Cerebellar nuclear complex (tissue), 1 donor: Measurements from ENCODE around the gene ZSCAN10.

Experiments
- DNase-seq, 2 experiments: peaks; one replicate each; lab custom pipeline; 2025; lab: John Stamatoyannopoulos, UW

ZSCAN10 gene

DNA sequence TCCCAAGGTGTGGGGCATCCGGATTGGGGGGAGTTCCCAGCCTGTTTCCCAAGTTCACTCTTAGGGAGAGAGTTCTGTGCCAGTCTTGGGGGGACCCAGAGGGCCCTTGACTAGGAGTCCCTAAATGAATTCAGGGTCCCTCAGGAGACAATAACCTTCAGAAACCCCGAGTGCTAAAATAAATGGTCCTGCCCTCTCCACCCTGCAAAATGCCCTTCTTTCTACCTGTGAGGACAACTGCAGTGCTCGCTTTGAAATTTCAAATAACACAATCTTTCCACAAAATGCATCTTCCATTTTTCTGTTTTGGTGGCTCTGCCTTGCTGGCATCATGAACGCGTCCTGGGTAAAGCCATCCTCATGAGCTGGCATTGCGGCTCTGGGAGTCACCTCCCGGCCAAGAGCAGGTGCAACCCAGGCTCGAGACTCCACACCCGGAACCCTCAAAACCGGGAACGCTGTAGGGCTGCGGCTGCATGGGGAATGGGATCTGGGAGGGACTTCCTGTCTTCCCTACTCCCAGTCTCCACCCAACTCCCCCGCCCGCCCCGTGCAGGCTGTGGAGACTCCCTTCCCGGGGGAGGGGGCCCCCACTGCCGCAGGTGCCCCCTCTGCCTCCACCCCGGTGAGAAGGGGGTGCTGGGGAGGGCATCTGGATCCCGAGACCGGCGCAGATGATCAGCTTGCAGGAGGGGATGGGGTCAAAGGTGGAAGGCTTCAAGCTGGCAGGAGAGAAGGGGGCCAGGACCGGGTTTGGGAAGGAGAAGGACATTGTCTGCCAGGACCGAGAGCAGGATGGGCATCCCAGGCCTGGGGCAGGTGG, 13.2 kb upstream of the ZSCAN10 start, which contains the start of gene ZNF205:
ZNF205 (plus strand) TSS at position 529 of the 823 bp plus-strand sequence. CDS start 845 bp downstream, outside the sequence.
- DNase-seq: peak in 1 of 2 experiments; percentile 71

GRCh38 chr16:3106205-3106928, 7.3 kb upstream of the ZSCAN10 start:
- peak; percentile 65 to 84 for DNase-seq

DNA sequence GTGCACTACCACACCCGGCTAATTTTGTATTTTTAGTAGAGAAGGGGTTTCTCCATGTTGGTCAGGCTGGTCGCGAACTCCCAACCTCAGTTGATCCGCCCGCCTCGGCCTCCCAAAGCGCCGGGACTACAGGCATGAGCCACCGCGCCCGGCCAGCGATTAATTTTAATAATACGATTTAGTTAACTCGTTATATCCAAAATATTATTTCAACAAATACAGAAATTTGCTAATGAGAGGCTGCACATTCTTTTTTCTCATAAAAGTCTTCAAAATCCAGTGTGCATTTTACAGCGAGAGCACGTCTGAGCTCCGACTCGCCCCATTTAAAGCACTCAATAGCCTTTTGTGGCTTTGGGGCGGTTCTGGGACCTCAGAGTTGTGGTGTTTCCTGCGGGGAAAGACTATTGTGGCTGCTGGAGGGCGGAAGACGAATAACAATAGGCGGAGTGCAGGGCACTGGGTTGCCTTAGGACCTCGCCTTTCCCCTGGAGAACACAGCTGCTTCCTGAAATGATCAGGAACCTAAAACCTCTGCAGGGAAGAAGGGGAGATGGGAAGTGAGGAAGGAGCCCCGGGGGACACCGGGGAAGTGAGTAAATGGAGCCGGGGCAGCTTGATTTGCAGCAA, 2.9 kb upstream of the ZSCAN10 start:
- DNase-seq: no peak

DNA sequence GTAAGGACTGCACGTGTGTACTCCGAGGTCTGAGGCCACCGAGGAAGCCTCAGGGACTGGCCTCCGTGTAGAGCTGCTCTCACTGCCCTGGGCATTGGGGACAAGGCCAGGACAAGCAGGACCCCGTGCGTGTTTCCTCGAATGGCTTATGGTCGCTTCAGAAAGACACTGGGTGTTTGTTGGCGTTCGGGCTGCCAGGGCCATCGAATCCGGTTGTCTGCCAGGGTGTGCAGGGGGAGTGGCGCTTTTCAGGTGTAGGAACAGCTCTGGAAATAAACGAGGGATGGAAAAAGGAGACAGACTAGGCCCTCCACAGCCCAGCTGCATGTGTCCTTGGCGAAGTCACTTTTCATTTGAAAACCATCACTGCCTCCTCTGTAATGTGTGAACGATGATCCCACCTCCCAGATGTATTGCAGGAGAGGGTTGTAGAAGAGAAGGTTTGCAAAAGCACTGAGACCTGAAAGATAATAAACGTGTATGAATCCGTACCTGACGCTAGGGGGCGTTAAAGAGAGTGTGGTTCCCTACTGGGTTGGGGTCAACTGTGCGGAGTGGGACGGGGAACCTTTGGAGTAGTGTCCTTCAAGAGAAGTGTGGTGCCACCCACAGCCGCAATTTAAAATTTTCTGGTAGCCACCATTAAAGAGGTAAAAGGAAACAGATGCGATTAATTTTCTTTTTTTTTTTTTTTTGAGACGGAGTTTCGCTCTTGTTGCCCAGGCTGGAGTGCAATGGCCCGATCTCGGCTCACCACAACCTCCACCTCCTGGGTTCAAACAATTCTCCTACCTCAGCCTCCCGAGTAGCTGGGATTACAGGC, 2.1 kb upstream of the ZSCAN10 start:
- DNase-seq: no peak

DNA sequence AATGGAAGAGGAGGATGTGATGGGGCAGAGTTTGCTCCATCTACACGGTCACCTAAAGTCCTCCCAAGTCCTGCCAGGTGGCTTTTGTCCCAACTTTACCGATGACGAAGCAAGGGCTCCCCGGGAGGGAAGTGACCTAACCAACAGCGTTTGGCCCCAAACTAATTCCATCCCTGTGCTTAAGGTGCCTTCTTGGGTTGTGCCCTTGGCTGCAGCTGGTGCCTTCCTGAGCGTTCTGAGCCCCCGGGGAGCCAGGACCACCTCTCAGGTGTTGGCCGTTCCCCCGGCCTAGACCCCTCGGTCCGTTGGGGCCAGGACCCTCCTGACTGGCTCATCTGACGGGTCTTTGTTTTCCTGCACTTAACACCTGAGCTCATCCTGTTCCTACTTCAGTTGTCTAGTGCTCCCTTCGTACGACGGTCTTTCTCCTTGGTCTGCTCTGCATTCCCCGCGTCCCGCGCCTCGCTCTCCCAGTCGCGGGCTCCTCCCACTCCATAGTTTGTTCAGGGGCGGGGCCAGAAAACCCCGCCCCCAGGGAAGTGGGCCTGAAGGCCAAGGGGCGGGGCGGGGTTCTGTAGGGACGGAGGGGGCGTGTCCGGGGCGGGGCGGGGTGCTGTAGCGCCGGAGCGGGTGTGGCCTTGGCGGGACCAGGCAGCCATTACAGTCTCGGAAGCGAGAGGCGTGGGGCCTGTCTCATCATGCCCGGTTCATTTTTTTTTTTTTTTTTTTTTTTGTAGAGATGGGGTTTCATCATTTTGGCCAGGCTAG, 822 bp upstream of the ZSCAN10 start:
- DNase-seq: no peak

DNA sequence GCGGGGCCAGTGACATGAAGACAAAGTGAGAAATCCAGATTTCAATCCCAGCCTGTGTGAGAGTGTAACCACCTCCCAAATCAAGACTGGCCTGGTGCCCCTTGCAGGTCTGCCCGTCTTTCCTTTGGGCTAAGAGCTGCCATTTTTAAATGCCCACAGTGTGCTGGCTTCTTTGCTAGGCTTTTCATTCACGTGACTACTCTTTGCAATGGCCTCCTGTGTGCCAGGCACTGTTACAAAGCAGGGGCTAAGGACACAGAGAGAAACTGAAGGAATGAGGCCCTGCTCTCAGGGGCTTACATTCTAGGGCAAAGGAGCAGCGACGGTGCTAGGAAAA, 269 bp upstream of the ZSCAN10 start:
- no peak for DNase-seq

GRCh38 chr16:3097266-3097665, 1.8 kb downstream of the ZSCAN10 start:
- no peak for DNase-seq

DNA sequence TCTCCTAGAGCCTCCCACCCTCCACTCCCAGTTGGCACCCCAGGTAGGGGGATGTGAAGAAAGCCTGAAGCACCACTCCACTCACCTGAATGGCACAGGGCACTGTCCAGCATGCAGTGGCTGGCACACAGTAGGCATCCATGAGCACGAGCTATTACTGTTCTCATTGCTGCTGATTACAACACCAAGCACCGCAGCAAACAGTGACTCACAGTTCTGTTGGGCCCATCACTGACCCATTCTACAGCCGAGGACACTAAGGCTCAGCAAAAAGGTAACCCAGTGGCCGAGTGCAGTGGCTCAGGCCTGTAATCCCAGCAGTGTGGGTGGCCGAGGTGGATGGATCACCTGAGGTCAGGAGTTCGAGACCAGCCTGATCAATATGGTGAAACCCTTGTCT, 2.7 kb downstream of the ZSCAN10 start:
- DNase-seq: no peak

- DNase-seq: no peak
Observed at GRCh38 chr16:3095869-3096268, 3.2 kb downstream of the ZSCAN10 start.

GRCh38 chr16:3094289-3095027, 4.6 kb downstream of the ZSCAN10 start:
- DNase-seq: no peak

DNA sequence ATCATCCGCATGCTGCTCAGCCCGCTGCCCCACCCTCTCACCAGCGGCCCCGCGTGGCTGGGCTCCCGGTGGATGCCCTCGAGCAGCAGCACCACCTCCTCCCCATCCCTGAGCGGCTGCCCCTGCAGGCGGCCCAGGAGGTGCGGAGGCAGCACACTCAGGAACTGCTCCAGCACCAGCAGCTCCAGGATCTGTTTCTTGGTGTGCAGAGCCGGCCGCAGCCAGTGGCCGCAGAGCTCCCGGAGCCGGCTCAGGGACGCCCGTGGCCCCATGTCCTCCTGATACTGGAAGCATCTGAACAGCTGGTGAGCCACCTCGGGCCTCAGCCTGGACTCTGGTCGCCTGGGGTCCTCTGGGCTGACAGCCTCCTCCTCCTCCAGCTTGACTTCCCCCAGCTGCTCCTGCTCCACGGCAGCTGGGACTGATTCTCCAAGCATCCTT, 6.6 kb downstream of the ZSCAN10 start:
- no peak for DNase-seq

DNA sequence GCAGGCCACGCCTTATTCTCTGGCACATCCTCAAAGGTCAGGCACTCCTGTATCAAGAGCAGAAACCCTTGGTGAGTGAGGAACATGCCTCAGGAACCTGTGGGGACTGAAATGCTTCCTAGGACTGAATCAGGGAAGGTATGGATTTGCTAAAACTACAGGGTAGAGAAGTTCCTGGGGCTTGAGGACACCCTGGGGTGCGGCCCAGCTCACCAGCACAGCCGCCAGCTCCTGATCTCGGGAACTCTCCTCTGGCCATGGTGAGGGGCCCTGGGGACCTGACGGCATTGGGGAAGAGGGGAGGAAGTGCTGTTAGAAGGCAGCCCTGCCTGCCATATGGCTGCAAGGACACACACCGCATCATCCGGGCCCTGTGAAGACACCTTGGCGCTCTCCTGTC, 7.5 kb downstream of the ZSCAN10 start:
- DNase-seq: no peak

DNA sequence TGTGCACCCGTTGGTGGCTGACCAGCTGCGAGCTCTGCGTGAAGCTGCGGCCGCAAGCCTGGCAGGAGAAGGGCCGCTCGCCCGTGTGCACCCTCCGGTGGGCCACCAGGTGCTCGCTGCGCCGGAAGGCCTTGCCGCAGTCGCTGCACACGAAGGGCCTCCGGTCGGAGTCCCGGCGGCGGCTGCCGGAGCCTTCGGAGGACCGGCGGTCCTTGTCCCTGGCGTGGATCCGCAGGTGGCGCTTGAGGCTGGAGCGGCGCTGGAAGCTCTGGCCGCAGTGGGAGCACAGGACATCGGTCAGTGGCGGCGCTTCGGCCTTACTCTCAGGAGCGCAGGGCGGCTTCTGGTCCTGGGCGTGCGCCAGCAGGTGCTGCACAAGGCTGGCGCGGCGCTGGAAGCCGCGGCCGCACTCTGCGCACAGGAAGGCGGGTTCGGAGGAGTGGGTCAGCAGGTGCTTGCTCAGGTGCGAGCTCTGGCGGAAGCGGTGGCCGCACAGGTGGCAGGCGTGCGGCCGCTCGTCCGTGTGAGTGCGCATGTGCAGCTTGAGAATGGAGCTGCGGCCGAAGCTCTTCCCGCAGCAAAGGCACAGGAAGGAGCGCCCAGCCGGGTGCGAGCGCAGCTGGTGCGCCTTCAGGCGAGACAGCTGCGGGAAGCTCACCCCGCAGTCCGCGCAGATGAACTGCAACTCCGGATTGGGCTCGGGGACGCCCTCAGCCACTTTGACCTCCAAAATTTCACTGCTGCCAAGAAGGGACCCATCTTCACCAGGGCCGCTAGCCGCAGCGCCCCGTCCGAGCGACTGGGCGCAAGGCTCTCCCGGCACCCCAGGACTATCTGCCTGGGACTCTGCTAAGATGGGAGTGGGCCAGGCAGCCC, 9.1 kb downstream of the ZSCAN10 start:
- DNase-seq: no peak

DNA sequence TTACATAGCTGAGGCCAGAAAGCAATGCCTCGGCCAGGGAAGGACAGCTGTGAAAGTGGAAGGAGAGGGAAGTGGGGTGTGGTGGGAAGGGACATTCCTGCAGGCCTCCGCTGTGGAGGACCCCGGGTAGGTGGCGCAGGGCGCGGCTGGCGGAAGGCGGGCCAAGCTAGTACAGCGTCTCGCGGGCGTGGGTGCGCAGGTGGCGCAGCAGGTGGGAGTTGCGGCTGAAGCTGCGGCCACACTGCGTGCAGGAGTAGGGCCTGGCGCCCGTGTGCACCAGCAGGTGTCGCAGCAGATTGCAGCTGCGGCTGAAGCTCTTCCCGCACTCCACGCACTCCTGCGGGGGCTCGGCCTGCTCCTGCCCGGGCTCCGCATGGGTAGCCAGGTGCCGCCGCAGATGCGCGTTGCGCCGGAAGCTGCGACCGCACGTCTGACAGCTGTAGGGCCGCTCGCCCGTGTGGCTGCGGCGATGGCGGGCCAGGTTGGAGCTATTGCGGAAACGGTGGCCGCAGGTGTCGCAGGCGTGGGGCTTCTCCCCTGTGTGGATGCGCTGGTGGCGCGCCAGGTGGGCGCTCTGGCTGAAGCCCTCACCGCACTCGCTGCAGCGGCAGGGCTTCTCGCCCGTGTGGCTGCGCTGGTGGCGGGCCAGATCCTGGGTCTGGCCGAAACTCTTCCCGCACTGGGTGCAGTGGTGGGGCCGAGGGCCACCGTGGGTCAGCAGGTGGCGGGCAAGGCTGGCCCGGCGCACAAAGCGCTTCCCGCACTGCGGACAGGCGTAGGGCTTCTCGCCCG, 10.0 kb downstream of the ZSCAN10 start:
- no peak for DNase-seq

- no peak for DNase-seq
Observed at GRCh38 chr16:3088450-3088849, 10.6 kb downstream of the ZSCAN10 start.

- no peak for DNase-seq
Observed at GRCh38 chr16:3087243-3088235, 11.6 kb downstream of the ZSCAN10 start.

DNA sequence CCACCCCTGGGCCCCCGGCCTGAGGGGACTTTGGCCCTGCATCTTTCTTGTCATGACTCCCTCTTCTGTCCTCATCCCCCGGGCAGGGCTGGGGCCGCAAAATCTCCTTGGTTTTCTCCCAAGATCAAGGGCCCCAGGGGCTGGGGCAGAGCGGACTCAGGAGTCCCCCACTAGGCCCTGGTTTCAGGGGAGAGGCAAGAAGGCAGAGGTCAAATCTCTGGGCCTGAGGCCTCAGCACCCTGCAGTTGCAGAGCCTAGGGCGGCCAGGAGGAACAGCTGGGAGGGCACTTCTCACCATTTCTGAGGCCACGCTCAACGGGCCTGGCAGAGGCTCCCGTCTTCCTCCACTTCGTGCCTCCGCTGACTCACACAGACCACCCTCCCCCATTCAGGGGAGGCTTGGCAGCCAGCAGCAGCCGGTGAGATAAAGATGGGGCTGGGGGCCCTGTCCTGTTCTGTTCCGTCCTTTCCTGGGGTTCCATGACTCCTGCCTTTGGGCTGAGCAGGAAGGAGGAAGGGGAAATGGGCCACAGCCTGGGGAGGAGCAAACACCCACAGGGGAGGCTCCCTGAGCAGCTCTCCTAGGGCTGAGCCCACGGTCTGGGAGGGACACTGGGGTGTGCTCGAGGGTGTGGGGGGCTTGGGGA, 12.4 kb downstream of the ZSCAN10 start:
- no peak for DNase-seq
